ENCODE data around the gene GPBP1. TPM values are rescaled to one million over a fixed set of nuclear protein-coding genes. Genes with fewer than 3 reads are reported as not detected.
"Not testable (repeated sequence)": the region's sequence is repeated elsewhere in the genome, so short reads cannot be mapped to it uniquely, and the experiment has no call there.

The GPBP1 gene
- total RNA-seq, 4 donors from 2014 or later, result 53.5 to 171 (median 99.6) TPM

GRCh38 chr5:57184322-57184721 lies 10.5 kb downstream of the GPBP1 start:
- peaks cover 5 to 21% of the 10 kb centered on the region in 2 donors for H3K4me1 ChIP-seq
- TF ChIP-seq POLR2A (IDR thresholded peaks at IDR 0.05), result no peak
- TF ChIP-seq CTCF (IDR thresholded peaks at IDR 0.05), result no peak
- H3K27ac ChIP-seq, result no peak overlapping the region
- no peaks in the 10 kb centered on the region for H3K36me3 ChIP-seq
- intact Hi-C loops (cut with DNase I; ENCODE audit: low total_unique reads), result no loop called here
- no peak for DNase-seq
- no peak overlapping the region for H3K4me3 ChIP-seq
- no peaks in the 10 kb centered on the region for H3K27me3 ChIP-seq
- no peaks in the 10 kb centered on the region for H3K9me3 ChIP-seq

GRCh38 chr5:57185313-57185712 lies 11.5 kb downstream of the GPBP1 start:
- H3K27ac ChIP-seq, result no peak overlapping the region
- TF ChIP-seq CTCF (IDR thresholded peaks at IDR 0.05), result no peak
- no peak for TF ChIP-seq POLR2A (IDR thresholded peaks at IDR 0.05)
- no peak overlapping the region for H3K4me3 ChIP-seq
- peaks cover 5 to 22% of the 10 kb centered on the region in 2 donors for H3K4me1 ChIP-seq
- H3K36me3 ChIP-seq, result no peaks in the 10 kb centered on the region
- H3K27me3 ChIP-seq, result no peaks in the 10 kb centered on the region
- H3K9me3 ChIP-seq, result no peaks in the 10 kb centered on the region
- DNase-seq, result no peak
- intact Hi-C loops (cut with DNase I; ENCODE audit: low total_unique reads), result no loop called here

GRCh38 chr5:57186194-57186593 lies 12.3 kb downstream of the GPBP1 start:
- intact Hi-C loops (cut with DNase I; ENCODE audit: low total_unique reads), result no loop called here
- TF ChIP-seq POLR2A (IDR thresholded peaks at IDR 0.05) (no peak), CTCF (IDR thresholded peaks at IDR 0.05) (no peak)

GRCh38 chr5:57187977-57188376 lies 14.1 kb downstream of the GPBP1 start:
- DNase-seq; H3K4me3 ChIP-seq; intact Hi-C loops (cut with DNase I; ENCODE audit: low total_unique reads); H3K27ac ChIP-seq; H3K36me3 ChIP-seq; H3K27me3 ChIP-seq; H3K9me3 ChIP-seq: not testable (repeated sequence)
- H3K4me1 ChIP-seq, result peaks cover 5 to 17% of the 10 kb centered on the region in 2 donors

More at GRCh38 chr5:57186194-57186593, 12.3 kb downstream of the GPBP1 start:
- Histone ChIP-seq H3K9me3 (no peaks in the 10 kb centered on the region), H3K27ac (no peak overlapping the region), H3K4me1 (peaks cover 5 to 23% of the 10 kb centered on the region in 2 donors), H3K27me3 (no peaks in the 10 kb centered on the region), H3K4me3 (no peak overlapping the region), H3K36me3 (no peaks in the 10 kb centered on the region)
- no peak for DNase-seq

GRCh38 chr5:57189515-57189914 lies 15.7 kb downstream of the GPBP1 start:
- H3K27me3 ChIP-seq, result no peaks in the 10 kb centered on the region
- intact Hi-C loops (cut with DNase I; ENCODE audit: low total_unique reads), result no loop called here
- peaks cover 5 to 17% of the 10 kb centered on the region in 2 donors for H3K4me1 ChIP-seq
- H3K9me3 ChIP-seq, result no peaks in the 10 kb centered on the region
- TF ChIP-seq CTCF (IDR thresholded peaks at IDR 0.05) (no peak), POLR2A (IDR thresholded peaks at IDR 0.05) (no peak)
- no peaks in the 10 kb centered on the region for H3K36me3 ChIP-seq
- H3K27ac ChIP-seq, result no peak overlapping the region
- DNase-seq, result no peak
- no peak overlapping the region for H3K4me3 ChIP-seq

- Histone ChIP-seq H3K36me3 (no peaks in the 10 kb centered on the region), H3K27ac (no peak overlapping the region), H3K4me3 (no peak overlapping the region), H3K4me1 (peaks cover 5 to 13% of the 10 kb centered on the region in 2 donors), H3K9me3 (no peaks in the 10 kb centered on the region), H3K27me3 (no peaks in the 10 kb centered on the region)
- TF ChIP-seq CTCF (IDR thresholded peaks at IDR 0.05) (no peak), POLR2A (IDR thresholded peaks at IDR 0.05) (no peak)
- intact Hi-C loops (cut with DNase I; ENCODE audit: low total_unique reads), result no loop called here
- no peak for DNase-seq
Measured at GRCh38 chr5:57190593-57190992, 16.7 kb downstream of the GPBP1 start.
